Testis (tissue), 3 donors: Measurements from ENCODE around the gene NUP50. TPM values are rescaled to one million over a fixed set of nuclear protein-coding genes. Genes with fewer than 3 reads are reported as not detected.

Experiments used
- DNase-seq: peaks from one replicate; pipeline ENCODE4 v3.0.0-alpha.2; 2019
- H3K27ac ChIP-seq, 2 donors: fragments of 200-600 bp; sonication (generic); one replicate each; pipeline ENCODE4 v1.5.1; 2019
- H3K27me3 ChIP-seq: fragments of 200-600 bp; sonication (generic); one replicate; pipeline ENCODE4 v1.5.1; 2019
- H3K36me3 ChIP-seq: fragments of 200-600 bp; sonication (generic); one replicate; pipeline ENCODE4 v1.5.1; 2017; ENCODE audit warnings: low read depth; ENCODE audit errors: missing control alignments
- H3K4me1 ChIP-seq: fragments of 200-600 bp; sonication (generic); one replicate; pipeline ENCODE4 v1.5.1; 2019
- H3K4me3 ChIP-seq, 2 donors: fragments of 200-600 bp; sonication (generic); one replicate each; pipeline ENCODE4 v1.5.1; 2017 to 2019
- H3K9me3 ChIP-seq: fragments of 200-600 bp; sonication (generic); one replicate; pipeline ENCODE4 v1.5.1; 2017
- POLR2A ChIP-seq: fragments of 450-650 bp; IDR thresholded peaks from one replicate; pipeline ENCODE4 v1.6.1; 2017; ENCODE audit warnings: antibody characterized with exemption, mild to moderate bottlenecking, moderate library complexity
- WGBS, 2 donors: methylation state at CpG; one replicate each; pipeline ENCODE4 v1.1.5; 2018; 5-methylcytosine and 5-hydroxymethylcytosine counted together
- intact Hi-C: fragments of 100-400 bp; cut with DNase I; formaldehyde crosslinking; loops from one replicate; pipeline ENCODE4 v1.15.1; 2023; ENCODE audit warnings: low total_unique reads
- polyA plus RNA-seq: library from polyadenylated mRNA; stranded (reverse); fragments of 350-450 nt; fragmentation: Illumina TruSeq; extraction: RNeasy Lipid Tissue Mini Kit (QIAGEN cat#74804); gene quantifications from one replicate; pipeline ENCODE4 v1.2.3, GENCODE V29; 2014; ENCODE audit warnings: low read depth, low replicate concordance; ENCODE audit not compliant: insufficient read depth
- total RNA-seq, 2 donors: library from RNA; depleted of rRNA; stranded (reverse); fragments of >200 nt; gene quantifications; one replicate each; pipeline ENCODE4 v1.2.3, GENCODE V29; 2016
- TF ChIP-seq, protein P1 (sequence below), 3 experiments: fragments of 450-650 bp in 2 of 3; fragments of 200-600 bp in 1 of 3; sonication (generic) in 1 of 3; IDR thresholded peaks; one replicate each; pipeline ENCODE4 v1.5.1; 2016 to 2019; ENCODE audit warnings: antibody characterized with exemption in 3 of 3, mild to moderate bottlenecking in 2 of 3, moderate library complexity in 1 of 3

The NUP50 gene
- total and polyA plus RNA-seq, 3 donors from 2014 or later: 66.2 to 120 (median 119) TPM

- no peaks in the 10 kb centered on the region for H3K36me3 ChIP-seq
- 76 to 77% methylated on average over 17 to 18 of the region's 18 CpGs for WGBS, 2 donors
- no peaks in the 10 kb centered on the region for H3K27me3 ChIP-seq
- intact Hi-C loops: no loop called here
- peak overlapping the region in 1 of 2 donors; percentile 70 for H3K27ac ChIP-seq
- TF ChIP-seq, protein P1, sequence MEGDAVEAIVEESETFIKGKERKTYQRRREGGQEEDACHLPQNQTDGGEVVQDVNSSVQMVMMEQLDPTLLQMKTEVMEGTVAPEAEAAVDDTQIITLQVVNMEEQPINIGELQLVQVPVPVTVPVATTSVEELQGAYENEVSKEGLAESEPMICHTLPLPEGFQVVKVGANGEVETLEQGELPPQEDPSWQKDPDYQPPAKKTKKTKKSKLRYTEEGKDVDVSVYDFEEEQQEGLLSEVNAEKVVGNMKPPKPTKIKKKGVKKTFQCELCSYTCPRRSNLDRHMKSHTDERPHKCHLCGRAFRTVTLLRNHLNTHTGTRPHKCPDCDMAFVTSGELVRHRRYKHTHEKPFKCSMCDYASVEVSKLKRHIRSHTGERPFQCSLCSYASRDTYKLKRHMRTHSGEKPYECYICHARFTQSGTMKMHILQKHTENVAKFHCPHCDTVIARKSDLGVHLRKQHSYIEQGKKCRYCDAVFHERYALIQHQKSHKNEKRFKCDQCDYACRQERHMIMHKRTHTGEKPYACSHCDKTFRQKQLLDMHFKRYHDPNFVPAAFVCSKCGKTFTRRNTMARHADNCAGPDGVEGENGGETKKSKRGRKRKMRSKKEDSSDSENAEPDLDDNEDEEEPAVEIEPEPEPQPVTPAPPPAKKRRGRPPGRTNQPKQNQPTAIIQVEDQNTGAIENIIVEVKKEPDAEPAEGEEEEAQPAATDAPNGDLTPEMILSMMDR (IDR thresholded peaks at IDR 0.05): no peak
- no peak for TF ChIP-seq POLR2A
- no peak overlapping the region for H3K4me3 ChIP-seq
- H3K9me3 ChIP-seq: no peaks in the 10 kb centered on the region
- H3K4me1 ChIP-seq: peaks cover 15% of the 10 kb centered on the region
- DNase-seq: no peak
Observed at GRCh38 chr22:45211848-45212247, 48.1 kb downstream of the NUP50 start.

DNA sequence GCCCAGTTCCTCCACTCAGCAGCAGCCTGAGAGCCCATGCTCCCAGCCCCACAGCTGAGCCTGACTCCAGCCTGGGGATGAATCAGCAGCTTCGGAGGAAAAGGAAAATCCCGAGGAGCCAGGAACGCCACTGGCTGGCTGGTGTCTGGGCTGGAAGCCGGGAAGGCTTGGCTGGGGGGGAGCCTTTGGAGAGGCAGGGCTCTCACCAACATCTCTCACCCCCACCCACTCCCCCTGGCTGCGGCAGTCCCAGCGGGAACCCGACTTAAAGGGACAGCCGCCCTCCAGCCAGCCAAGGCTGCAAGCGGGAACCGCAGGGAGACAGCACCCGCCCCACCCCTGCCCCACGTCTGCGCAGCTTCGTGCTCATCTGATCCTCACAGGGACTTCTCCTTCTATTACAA is 48.6 kb downstream of the NUP50 start:
- H3K27me3 ChIP-seq: no peaks in the 10 kb centered on the region
- no peaks in the 10 kb centered on the region for H3K9me3 ChIP-seq
- TF ChIP-seq POLR2A: no peak
- TF ChIP-seq, protein P1 (IDR thresholded peaks at IDR 0.05): peak in 1 of 3 experiments; percentile 2
- peak; percentile 74 for DNase-seq
- no peaks in the 10 kb centered on the region for H3K36me3 ChIP-seq
- intact Hi-C loops: no loop called here
- peak overlapping the region; percentile 26 to 70 for H3K27ac ChIP-seq
- peaks cover 15% of the 10 kb centered on the region for H3K4me1 ChIP-seq
- H3K4me3 ChIP-seq: no peak overlapping the region
- 21 to 22% methylated on average over 11 to 14 of the region's 14 CpGs for WGBS, 2 donors

DNA sequence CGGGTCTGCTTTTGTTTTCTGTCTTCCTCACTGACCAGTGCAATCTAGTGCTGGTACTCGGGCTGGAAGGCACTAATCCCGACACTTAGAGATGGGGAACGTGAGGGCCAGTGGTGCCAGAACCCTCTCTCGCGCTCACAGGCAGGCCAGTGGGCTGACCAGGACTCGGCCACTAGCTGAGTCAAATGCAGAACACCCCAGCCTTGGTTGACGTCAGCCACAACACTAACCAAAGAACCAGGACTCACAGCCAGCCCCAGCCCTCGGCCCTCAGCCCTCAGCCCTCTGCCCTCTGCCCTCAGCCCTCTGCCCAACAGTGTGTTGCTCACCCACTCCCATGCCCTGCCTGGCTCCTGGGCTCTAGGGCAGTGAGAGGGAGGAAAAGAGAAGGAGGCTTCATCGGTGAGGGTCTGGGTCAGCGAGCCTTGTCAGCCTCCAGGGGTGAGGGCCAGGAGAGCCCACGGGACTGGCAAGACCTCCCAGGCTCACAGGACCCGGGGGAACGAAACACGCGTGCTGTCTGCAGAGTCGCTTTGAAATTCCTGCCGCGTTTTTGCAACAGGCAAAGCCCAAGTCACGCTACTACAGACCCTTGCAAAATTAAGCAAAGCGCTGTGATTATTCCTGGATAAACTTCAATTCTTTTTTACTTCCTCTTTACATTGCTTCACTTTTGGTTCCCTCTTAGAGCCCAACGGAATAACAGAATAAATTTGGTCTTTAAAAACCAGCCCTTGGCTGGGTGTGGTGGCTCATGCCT is 49.4 kb downstream of the NUP50 start:
- intact Hi-C loops: no loop called here
- Histone ChIP-seq H3K4me1 (peaks cover 15% of the 10 kb centered on the region), H3K27ac (peak overlapping the region; percentile 26 to 70), H3K27me3 (no peaks in the 10 kb centered on the region), H3K9me3 (no peaks in the 10 kb centered on the region), H3K4me3 (no peak overlapping the region), H3K36me3 (no peaks in the 10 kb centered on the region)
- TF ChIP-seq, protein P1 (IDR thresholded peaks at IDR 0.05): no peak
- TF ChIP-seq POLR2A: no peak
- 61 to 64% methylated on average over 19 to 22 of the region's 22 CpGs for WGBS, 2 donors
- peak; percentile 55 for DNase-seq

DNA sequence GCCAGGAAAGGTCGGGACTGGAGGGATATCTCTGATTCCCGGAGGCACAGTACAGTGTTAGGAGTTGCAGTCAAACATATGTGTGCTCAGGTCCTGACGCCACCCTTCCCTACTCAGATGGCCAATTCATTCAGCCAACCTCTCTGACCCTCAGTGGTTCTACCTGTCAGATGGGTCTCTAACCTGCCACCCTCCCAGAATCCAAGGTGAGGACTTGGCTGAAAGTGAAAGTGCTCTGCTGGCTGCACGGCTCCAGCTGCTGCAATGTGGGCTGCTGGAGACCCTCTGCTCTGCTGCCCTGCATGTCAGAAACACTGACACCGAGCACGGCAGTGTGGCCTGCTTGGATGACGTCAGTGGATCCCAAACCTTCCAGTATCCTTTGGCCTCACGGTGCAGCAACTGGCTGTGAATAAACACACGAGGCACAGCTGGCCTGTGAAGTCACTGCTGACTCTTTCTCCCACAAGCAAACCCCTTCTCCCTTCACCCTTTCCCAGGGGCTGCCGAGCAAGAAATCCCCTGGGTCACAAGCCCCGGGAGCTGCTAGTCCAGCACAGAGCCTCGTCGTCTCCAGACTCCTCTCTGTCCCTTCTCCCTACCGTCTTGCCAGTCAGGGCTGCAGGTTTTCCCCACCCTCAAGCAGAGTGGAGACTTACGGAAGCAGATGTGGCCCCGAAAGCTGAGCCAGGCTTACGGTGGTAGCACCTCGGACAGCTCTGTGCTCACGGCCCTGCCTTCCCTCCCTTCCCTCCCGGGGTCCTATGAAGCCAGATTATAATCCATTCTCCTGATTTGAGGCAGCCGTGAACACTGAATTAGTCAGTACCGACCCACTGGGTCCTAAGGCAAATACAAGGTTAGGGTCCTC is 52.6 kb downstream of the NUP50 start:
- no peak for TF ChIP-seq POLR2A
- TF ChIP-seq, protein P1 (IDR thresholded peaks at IDR 0.05): no peak
- WGBS, 2 donors: 44 to 50% methylated on average over 20 to 22 of the region's 22 CpGs
- no peak for DNase-seq

More for the DNA sequence above, 52.6 kb downstream of the NUP50 start:
- H3K27ac ChIP-seq: no peak overlapping the region
- H3K27me3 ChIP-seq: no peaks in the 10 kb centered on the region
- H3K4me3 ChIP-seq: no peak overlapping the region
- no peaks in the 10 kb centered on the region for H3K9me3 ChIP-seq
- H3K36me3 ChIP-seq: no peaks in the 10 kb centered on the region
- peaks cover 15% of the 10 kb centered on the region for H3K4me1 ChIP-seq
- intact Hi-C loops: no loop called here
